Right lobe of liver (tissue), 6 donors: ENCODE measurements around the gene RPS6KA5. TPM values are rescaled to one million over a fixed set of nuclear protein-coding genes. Genes with fewer than 3 reads are reported as not detected.

Source experiments
- ATAC-seq, 4 donors: fragments of 200-7000 bp; cut with Tn5 transposase; one replicate each; pipeline ENCODE4 v1.9.1; 2020; ENCODE audit warnings: mild to moderate bottlenecking in 4 of 4, moderate library complexity in 4 of 4
- DNase-seq, 3 donors: peaks; one replicate each; pipeline ENCODE4 v3.0.0-alpha.2; 2020
- H3K27ac ChIP-seq, 3 donors: fragments of 200-600 bp; one replicate each; pipeline ENCODE4 v1.8.0; 2022
- H3K27me3 ChIP-seq, 2 donors: fragments of 200-600 bp; one replicate each; pipeline ENCODE4 v1.8.0; 2022
- H3K36me3 ChIP-seq, 4 donors: fragments of 200-600 bp; sonication (generic) in 1 of 4; one replicate each; pipeline versions ENCODE4 v1.5.1 to v1.8.0; 2017 to 2022; ENCODE audit warnings: control low read depth in 1 of 4
- H3K4me1 ChIP-seq, 4 donors: fragments of 200-600 bp; sonication (generic) in 1 of 4; one replicate each; pipeline versions ENCODE4 v1.5.1 to v1.8.0; 2017 to 2022; ENCODE audit warnings: control low read depth in 1 of 4
- H3K4me3 ChIP-seq, 3 donors: fragments of 200-600 bp; one replicate each; pipeline ENCODE4 v1.8.0; 2022
- H3K9me3 ChIP-seq, 4 donors: fragments of 200-600 bp; sonication (generic) in 1 of 4; one replicate each; pipeline versions ENCODE4 v1.5.1 to v1.8.0; 2017 to 2022; ENCODE audit warnings: control low read depth in 1 of 4
- CTCF ChIP-seq, 4 donors: fragments of 200-600 bp in 3 of 4; fragments of 450-650 bp in 1 of 4; IDR thresholded peaks; one replicate each; pipeline versions ENCODE4 v1.5.1 to v1.8.0; 2016 to 2022; ENCODE audit warnings: antibody characterized with exemption in 4 of 4, mild to moderate bottlenecking in 2 of 4
- POLR2A ChIP-seq: fragments of 450-650 bp; IDR thresholded peaks from one replicate; pipeline ENCODE4 v1.6.1; 2017; ENCODE audit warnings: antibody characterized with exemption, mild to moderate bottlenecking
- WGBS: methylation state at CpG from one replicate; pipeline ENCODE4 v1.1.6; 2018; ENCODE audit warnings: low coverage, low lambda C conversion rate; ENCODE audit not compliant: insufficient coverage; ENCODE audit errors: missing lambda C conversion rate; 5-methylcytosine and 5-hydroxymethylcytosine counted together
- intact Hi-C, 2 donors: fragments of 100-400 bp; cut with DNase I; formaldehyde crosslinking; loops; one replicate each; pipeline versions ENCODE4 v1.11.2 to v1.14.1; 2022
- total RNA-seq, 6 experiments: library from RNA; depleted of rRNA in 2 of 6; stranded (reverse); fragments of >200 nt in 2 of 6; fragmentation: NEBNext Ultra II Directional in 3 of 6; extraction: Animal tissue kit (Norgen Biotek cat#: 25700) in 3 of 6; gene quantifications; one replicate each; pipeline versions ENCODE4 v1.1.0 to v1.2.4, GENCODE V29; 2016 to 2023
- donor health status: DM: no; HTN: yes; CAD: no.
- donor health status: DM: no; HTN: no; CAD: no.
- donor health status: DM: no; HTN: no; CAD: no.
- donor health status: DM: no; HTN: yes; CAD: no.
- donor health status: DM: no; HTN: yes; CAD: no.

Gene RPS6KA5
- total RNA-seq, 6 experiments from 2014 or later: 0.31 to 3.5 (median 1.7) TPM

GRCh38 chr14:90815822-90816662, 244.4 kb downstream of the RPS6KA5 start, which contains the start of gene TTC7B:
TSS of gene TTC7B (minus strand) at chr14:90816430. CDS start at chr14:90816295, 135 bp downstream.
- Histone ChIP-seq H3K4me3 (peak within 1 kb of the TSS; percentile 58 to 72 (median 66)), H3K27ac (peak within 1 kb of the TSS in 2 of 3 donors; percentile 64 to 76)
- intact Hi-C loops: loop anchor here in 1 of 2 donors (5.0 kb wide), 1 partner anchor 34 kb away; no protein-coding TSS in a partner anchor

GRCh38 chr14:90815572-90815821, 244.9 kb downstream of the RPS6KA5 start:
- Histone ChIP-seq H3K4me3 (peak overlapping the region; percentile 58 to 72 (median 66)), H3K36me3 (no peaks in the 10 kb centered on the region), H3K27me3 (no peaks in the 10 kb centered on the region), H3K9me3 (no peaks in the 10 kb centered on the region), H3K4me1 (peaks cover 0 to 75% (median 37%) of the 10 kb centered on the region in 4 donors), H3K27ac (peak overlapping the region in 2 of 3 donors; percentile 64 to 65)
- WGBS: 6% methylated on average over 5 of the region's 5 CpGs
- TF ChIP-seq POLR2A: no peak
- no peak for TF ChIP-seq CTCF (IDR thresholded peaks at IDR 0.05)
- intact Hi-C loops: loop anchor here in 1 of 2 donors (5.0 kb wide), 1 partner anchor 33 kb away; no protein-coding TSS in a partner anchor
- DNase-seq (no peak), ATAC-seq (no peak)

More at GRCh38 chr14:90815822-90816662, 244.4 kb downstream of the RPS6KA5 start, which contains the start of gene TTC7B:
- Histone ChIP-seq H3K9me3 (no peaks in the 10 kb centered on the region), H3K4me1 (peaks cover 0 to 77% (median 38%) of the 10 kb centered on the region in 4 donors), H3K36me3 (no peaks in the 10 kb centered on the region), H3K27me3 (no peaks in the 10 kb centered on the region)
- peak; percentile 38 to 55 (median 46) for ATAC-seq
- DNase-seq: peak in 2 of 3 donors; percentile 52 to 58
- TF ChIP-seq POLR2A (no peak), CTCF (IDR thresholded peaks at IDR 0.05) (peak in 2 of 4 donors; percentile 9 to 46)
- WGBS: 4% methylated on average over 12 of the region's 111 CpGs

GRCh38 chr14:90814806-90815571, 245.5 kb downstream of the RPS6KA5 start:
- H3K27ac ChIP-seq: peak overlapping the region in 2 of 3 donors; percentile 65 to 66
- peak; percentile 64 to 75 (median 68) for ATAC-seq
- no peaks in the 10 kb centered on the region for H3K36me3 ChIP-seq
- no peaks in the 10 kb centered on the region for H3K27me3 ChIP-seq
- TF ChIP-seq POLR2A (peak; percentile 52), CTCF (IDR thresholded peaks at IDR 0.05) (no peak)
- H3K4me3 ChIP-seq: peak overlapping the region; percentile 58 to 72 (median 66)
- no peaks in the 10 kb centered on the region for H3K9me3 ChIP-seq
- 15% methylated on average over 9 of the region's 13 CpGs for WGBS
- peak; percentile 69 to 89 (median 86) for DNase-seq
- peaks cover 0 to 75% (median 35%) of the 10 kb centered on the region in 4 donors for H3K4me1 ChIP-seq
- intact Hi-C loops: loop anchor here in 1 of 2 donors (5.0 kb wide), 1 partner anchor 33 kb away; no protein-coding TSS in a partner anchor

- ATAC-seq (no peak), DNase-seq (no peak)
- TF ChIP-seq POLR2A (no peak), CTCF (IDR thresholded peaks at IDR 0.05) (no peak)
- Histone ChIP-seq H3K36me3 (no peaks in the 10 kb centered on the region), H3K4me3 (no peak overlapping the region), H3K4me1 (peaks cover 0 to 71% (median 34%) of the 10 kb centered on the region in 4 donors), H3K27me3 (no peaks in the 10 kb centered on the region), H3K27ac (peak overlapping the region in 1 of 3 donors; percentile 50), H3K9me3 (no peaks in the 10 kb centered on the region)
- WGBS: 66% methylated on average over 5 of the region's 5 CpGs
- intact Hi-C loops: no loop called here
Measured at GRCh38 chr14:90813442-90813841, 247.0 kb downstream of the RPS6KA5 start.
